22Rv1 (cell line): ENCODE results near the gene CPA1.

Source experiments
- H3K27ac ChIP-seq: fragments of 450-650 bp; 2 replicates; pipeline ENCODE4 v1.5.1; 2017
- CTCF ChIP-seq: fragments of 450-650 bp; IDR thresholded peaks from 2 replicates; pipeline ENCODE4 v1.5.1; 2017; ENCODE audit warnings: mild to moderate bottlenecking
- ZFX ChIP-seq: fragments of 450-650 bp; IDR thresholded peaks from 2 replicates; pipeline ENCODE4 v1.6.1; 2017; ENCODE audit warnings: antibody characterized with exemption, borderline replicate concordance

CPA1 gene

GRCh38 chr7:130379921-130380860 is at the start of gene CPA1:
TSS of gene CPA1 (plus strand) at chr7:130380494. CDS start at chr7:130380521, 27 bp downstream.
- TF ChIP-seq CTCF = no peak
- TF ChIP-seq ZFX = no peak
- no peak within 1 kb of the TSS for H3K27ac ChIP-seq

- TF ChIP-seq ZFX (no peak), CTCF (no peak)
- H3K27ac ChIP-seq = no peak overlapping the region
Observed at GRCh38 chr7:130332259-130333053, 47.8 kb upstream of the CPA1 start.

- TF ChIP-seq CTCF (no peak), ZFX (no peak)
- H3K27ac ChIP-seq = no peak overlapping the region
Observed at GRCh38 chr7:130333832-130334231, 46.5 kb upstream of the CPA1 start.

- TF ChIP-seq CTCF = no peak
- no peak for TF ChIP-seq ZFX
- no peak overlapping the region for H3K27ac ChIP-seq
Observed at GRCh38 chr7:130334274-130334673, 46.0 kb upstream of the CPA1 start.

- H3K27ac ChIP-seq = no peak overlapping the region
- TF ChIP-seq CTCF (no peak), ZFX (no peak)
Observed at GRCh38 chr7:130337410-130337971, 42.8 kb upstream of the CPA1 start.

- TF ChIP-seq ZFX (no peak), CTCF (no peak)
- H3K27ac ChIP-seq = no peak overlapping the region
Observed at GRCh38 chr7:130338233-130338632, 42.1 kb upstream of the CPA1 start.
